GM12891 (cell line): ENCODE results near the gene SAMMSON.

Experiments used
- PAX5 ChIP-seq: IDR thresholded peaks from 2 replicates; pipeline ENCODE4 v1.6.1; 2011; ENCODE audit warnings: low read length, moderate library complexity, mild to moderate bottlenecking; ENCODE audit not compliant: insufficient read depth, severe bottlenecking
- POLR2A ChIP-seq: IDR thresholded peaks from 2 replicates; pipeline ENCODE4 v1.6.1; 2011; ENCODE audit warnings: low read depth, low read length, control low read depth
- POLR2AphosphoS5 ChIP-seq: IDR thresholded peaks from 2 replicates; pipeline ENCODE4 v1.6.1; 2011; ENCODE audit warnings: low read depth, low read length, control low read depth
- POU2F2 ChIP-seq: IDR thresholded peaks from 2 replicates; pipeline ENCODE4 v1.6.1; 2011; ENCODE audit warnings: low read depth, mild to moderate bottlenecking, control low read depth, low read length, moderate library complexity
- SPI1 ChIP-seq: IDR thresholded peaks from 2 replicates; pipeline ENCODE4 v1.6.1; 2011; ENCODE audit warnings: low read depth, low read length, control low read depth
- TAF1 ChIP-seq: IDR thresholded peaks from 2 replicates; pipeline ENCODE4 v1.6.1; 2011; ENCODE audit warnings: low read depth, low read length, control low read depth

GRCh38 chr3:69999140-70000027, at the start of gene SAMMSON:
- TF ChIP-seq POLR2A (no peak), TAF1 (no peak), POLR2AphosphoS5 (no peak), PAX5 (no peak), POU2F2 (no peak), SPI1 (no peak)
